ENCODE measurements around the gene YIPF1. TPM values are rescaled to one million over a fixed set of nuclear protein-coding genes. Genes with fewer than 3 reads are reported as not detected.
A peak's percentile ranks its signal among the peaks of the same experiment; 100 is the strongest.
"Not testable (repeated sequence)": the region's sequence is repeated elsewhere in the genome, so short reads cannot be mapped to it uniquely, and the experiment has no call there.

The YIPF1 gene
- total RNA-seq, 1 experiment from 2014 or later, result 32.5 TPM

DNA sequence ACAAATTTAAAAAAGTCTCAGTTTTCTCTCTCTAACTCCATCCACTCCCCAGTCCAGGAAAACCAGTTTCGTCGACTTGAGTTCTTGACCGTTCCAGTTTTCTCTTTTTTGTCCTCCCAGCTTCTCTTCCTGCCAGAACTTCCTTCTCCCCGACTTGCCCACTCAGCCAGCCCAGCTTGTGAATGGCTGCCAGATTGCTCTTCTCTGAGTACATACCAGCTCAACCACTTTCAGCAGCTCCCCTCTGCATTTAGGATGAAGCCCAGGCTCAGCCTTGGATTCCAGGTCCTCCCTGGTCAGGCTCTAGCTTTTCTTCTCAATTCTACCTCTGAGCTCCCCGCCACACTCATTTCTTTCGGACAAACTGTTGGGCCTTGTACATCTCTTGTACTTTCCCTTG, 5.8 kb upstream of the YIPF1 start:
- DNase-seq (ENCODE audit: low read depth), result no peak

DNA sequence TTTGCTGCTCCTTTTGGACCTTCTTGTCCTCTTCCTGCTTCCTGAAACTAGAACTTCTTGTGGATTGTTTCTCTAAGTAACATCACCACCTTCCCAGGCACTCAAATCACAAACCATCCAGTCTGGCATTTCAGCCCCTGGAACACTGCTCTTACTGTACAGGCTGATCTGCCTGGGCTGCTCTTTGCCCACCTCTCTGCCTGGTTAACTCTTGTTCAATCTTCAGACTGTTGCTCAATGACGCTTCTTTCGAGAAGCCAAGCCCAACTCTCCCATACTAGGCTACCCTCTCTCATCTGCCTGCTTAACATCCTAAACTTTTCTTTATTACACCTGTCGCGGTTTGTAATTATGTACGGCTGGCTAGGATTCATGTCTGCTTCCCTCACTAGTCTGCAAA, 5.0 kb upstream of the YIPF1 start:
- no peak for DNase-seq (ENCODE audit: low read depth)

DNA sequence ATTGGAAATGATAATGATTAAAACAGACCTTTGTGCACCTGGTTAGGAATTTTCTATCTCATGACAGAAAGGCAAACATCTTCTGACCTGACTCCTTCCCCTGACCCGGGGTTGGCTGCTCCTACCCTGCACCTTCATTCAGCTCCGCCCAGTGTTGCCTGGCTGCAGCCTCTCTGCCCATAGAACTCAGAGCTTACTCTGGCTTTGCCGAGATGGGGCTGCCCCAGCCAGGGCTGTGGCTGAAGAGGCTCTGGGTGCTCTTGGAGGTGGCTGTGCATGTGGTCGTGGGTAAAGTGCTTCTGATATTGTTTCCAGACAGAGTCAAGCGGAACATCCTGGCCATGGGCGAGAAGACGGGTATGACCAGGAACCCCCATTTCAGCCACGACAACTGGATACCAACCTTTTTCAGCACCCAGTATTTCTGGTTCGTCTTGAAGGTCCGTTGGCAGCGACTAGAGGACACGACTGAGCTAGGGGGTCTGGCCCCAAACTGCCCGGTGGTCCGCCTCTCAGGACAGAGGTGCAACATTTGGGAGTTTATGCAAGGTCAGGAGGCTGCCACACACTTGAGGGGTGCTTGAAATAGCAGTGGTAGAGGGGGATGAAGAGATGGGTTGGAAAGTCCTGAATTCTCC, 4.5 kb upstream of the YIPF1 start, which contains the start of gene DIO1:
DIO1 (plus strand) TSS at position 189 of the 638 bp plus-strand sequence; CDS start at position 213, 24 bp downstream.
- DNase-seq (ENCODE audit: low read depth), result no peak

DNA sequence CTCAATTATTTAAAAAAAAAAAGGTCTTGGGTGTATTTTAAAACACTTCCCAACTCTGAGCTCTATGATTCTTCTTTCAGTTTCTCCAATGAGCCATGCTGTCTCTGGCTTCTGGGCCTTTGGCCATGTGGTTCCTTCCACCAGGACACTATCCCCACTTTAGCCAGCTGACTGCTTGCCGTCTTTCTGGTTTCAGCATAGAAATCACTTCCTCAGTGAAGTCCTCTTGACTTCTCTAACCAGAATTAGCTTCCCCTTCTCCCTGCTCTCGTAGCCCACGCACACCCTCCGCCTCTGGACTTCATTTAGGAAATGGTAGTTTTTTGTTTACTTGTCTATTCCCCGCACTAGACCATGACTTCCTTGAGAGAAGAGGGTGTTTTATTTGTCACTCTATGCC, 3.3 kb upstream of the YIPF1 start:
- DNase-seq (ENCODE audit: low read depth), result no peak

DNA sequence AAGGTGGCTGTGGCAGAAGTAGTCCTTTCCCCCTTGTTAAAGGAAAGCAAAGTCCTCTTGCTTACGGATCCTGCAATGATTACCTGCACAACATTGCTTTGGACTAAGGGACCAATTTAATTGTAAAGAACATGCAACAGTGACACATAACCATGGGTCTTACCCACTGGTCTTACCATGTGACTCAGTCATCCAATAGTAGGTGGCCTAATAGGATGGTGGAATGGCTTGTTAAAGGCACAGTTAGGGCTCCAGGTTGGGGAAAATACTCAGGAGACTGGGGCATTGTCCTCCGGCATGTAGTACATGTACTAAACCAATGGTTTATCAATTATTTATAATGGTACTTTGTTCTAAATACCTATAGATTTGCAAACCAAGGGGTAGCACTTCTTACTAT, 2.1 kb upstream of the YIPF1 start:
- peak; percentile 22 for DNase-seq (ENCODE audit: low read depth)

DNA sequence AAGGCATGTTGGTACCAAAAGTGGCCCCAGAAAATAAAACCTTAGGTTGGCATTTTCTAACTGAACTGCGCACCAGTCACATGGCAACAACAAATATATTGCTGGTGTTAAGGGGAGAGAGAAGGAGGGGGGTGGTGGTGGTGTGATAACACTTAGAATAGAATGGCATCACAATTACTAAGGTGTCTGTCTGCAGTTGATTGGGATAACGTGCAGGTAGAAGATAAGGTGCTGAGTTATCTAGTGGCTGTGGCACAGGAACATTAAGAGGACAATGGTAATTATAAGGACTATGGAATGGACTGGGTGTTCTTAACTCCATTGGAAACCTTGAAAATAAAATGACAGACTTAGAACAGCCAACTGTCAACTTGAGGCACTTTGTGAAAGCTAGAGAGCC, 1.4 kb upstream of the YIPF1 start:
- no peak for DNase-seq (ENCODE audit: low read depth)

DNA sequence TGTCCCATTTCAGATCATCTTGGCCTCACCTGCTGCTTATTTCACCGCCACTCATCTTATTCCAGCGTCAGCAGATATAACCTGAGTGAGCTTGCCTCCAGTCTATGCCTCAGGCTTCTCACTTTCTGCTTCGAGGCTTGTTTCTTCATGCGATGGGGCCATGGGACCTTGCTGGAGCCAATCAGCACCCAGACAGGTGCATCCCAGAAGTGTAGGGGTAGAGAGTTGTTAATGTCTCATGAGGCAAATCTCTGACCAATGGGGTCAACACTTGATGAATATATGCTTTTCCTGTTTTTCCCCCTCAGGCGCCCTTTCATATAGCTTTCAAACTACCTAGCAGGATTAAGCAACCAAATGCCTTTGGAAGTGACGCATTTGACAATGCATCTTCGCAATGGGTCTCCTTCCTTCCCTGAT, 935 bp upstream of the YIPF1 start:
- DNase-seq (ENCODE audit: low read depth), result no peak

DNA sequence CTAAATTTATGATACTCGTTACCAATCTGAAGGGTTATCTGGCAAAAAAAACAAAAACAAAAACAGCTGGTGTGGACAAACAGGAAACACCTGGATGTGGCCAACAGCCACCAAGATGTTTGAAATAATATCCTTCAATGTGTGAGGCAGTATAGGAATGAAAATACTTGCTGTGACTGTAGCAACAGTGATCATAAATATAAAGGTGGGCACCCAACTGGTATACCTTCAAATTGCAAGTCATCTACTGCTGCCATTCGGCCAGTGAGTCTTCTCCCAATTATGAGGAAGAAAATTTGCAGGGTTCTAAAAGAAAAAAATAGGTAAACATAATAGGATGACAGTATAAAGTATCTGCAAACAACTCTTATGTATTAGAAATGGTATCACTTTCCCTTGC, 916 bp downstream of the YIPF1 start:
- no peak for DNase-seq (ENCODE audit: low read depth)

DNA sequence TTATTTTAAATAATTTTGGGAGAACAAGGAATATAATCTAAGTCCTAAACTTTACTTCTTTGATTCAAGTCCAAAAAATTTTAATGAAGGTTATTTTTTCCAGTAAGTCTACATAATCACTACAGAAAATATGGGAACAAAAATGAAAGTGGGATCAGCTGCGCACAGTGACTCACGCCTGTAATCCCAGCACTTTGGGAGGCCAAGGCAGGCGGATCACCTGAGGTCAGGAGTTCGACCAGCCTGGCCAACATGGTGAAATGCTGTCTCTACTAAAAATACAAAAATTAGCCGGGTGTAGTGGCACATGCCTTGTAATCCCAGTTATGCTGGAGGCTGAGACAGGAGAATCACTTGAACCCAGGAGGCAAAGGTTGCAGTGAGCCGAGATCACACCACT, 6.0 kb downstream of the YIPF1 start:
- DNase-seq (ENCODE audit: low read depth), result not testable (repeated sequence)

DNA sequence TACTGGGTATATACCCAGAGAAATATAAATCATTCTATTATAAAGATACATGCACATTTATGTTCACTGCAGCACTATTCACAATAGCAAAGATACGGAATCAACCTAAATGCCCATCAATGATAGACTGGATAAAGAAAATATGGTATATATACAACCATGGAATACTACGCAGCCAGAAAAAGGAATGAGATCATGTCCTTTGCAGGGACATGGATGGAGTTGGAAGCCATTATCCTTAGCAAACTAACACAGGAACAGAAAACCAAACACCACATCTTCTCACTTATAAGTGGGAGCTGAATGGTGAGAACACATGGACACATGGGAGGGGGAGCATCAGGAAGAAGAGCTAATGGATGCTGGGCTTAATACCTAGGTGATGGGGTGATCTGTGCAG, 7.7 kb downstream of the YIPF1 start:
- DNase-seq (ENCODE audit: low read depth), result not testable (repeated sequence)

DNA sequence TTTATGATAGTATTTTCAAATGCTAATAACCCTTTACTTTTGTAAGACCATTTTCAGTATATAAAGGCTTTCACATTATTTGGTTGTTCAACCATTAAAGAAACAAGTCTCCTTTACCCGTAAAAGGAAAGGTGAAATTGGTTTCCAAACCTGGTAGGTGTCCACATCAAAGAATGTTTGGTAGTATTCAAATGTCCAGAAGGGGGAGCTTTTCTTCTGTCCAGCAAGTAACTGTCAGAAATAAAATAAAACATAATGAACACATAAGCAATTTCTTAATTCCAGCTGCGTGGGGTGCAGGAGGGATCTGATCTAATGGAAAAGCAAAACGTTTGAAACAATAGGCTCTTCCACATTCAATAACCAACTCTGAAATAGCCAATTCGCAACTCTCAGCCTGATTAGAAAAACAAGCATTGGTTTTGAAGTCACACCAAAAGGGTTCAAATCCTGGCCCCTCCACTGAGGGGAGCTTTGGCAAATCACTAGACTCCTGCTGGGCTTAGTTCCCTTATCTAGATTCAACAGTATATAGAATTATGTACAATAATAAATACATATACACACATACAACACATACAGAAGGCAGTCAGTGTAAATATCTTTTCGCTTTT, 11.0 kb downstream of the YIPF1 start:
- DNase-seq (ENCODE audit: low read depth), result peak; percentile 55

DNA sequence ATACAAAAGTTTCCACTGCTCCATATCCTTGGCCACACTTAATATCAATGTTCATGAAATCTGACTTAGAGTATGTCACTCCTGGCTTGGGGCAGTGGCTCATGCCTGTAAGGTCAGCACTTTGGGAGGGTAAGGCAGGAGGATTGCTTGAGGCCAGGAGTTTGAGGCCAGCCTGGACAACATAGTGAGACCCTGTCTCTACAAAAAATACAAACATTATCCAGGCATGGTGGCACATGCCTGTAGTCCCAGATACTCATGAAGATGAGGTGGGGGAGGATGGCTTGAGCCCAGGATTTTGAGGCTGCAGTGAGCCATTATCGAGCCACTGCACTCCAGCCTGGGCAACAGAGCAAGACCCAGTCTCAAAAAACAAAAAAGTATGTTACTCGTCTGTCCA, 14.4 kb downstream of the YIPF1 start:
- not testable (repeated sequence) for DNase-seq (ENCODE audit: low read depth)

DNA sequence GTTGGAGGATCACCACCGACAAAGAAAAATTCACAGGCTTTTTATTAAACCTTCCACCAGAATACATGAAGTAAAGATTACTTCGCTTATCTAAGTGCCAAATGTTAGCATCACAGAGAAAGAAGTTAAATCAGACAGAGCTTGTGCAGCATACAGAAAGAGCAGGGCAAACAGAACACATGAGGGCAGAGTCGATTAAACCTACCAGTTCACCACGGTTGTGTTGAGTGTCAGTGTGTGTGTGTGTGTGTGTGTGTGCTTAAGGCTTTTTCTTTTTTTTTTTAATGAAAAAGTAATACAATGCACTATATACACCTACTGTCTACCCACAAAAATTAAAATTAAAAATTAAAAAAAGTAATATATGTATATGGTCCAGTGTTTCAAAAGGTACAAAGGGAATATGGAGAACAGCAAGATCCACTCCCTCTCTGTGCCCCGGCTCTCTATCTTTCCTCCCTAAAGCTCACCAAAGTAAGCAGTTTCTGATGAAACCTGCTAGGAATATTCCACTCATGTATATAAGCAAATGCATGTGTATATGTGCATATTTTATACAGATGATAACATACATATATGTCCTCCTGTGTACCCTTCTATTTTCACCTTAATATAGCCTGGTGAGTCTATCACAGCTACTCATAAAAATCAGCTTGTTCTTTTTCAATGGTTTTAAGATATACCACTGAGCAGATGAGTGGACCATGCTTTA, 17.7 kb downstream of the YIPF1 start:
- DNase-seq (ENCODE audit: low read depth), result no peak

DNA sequence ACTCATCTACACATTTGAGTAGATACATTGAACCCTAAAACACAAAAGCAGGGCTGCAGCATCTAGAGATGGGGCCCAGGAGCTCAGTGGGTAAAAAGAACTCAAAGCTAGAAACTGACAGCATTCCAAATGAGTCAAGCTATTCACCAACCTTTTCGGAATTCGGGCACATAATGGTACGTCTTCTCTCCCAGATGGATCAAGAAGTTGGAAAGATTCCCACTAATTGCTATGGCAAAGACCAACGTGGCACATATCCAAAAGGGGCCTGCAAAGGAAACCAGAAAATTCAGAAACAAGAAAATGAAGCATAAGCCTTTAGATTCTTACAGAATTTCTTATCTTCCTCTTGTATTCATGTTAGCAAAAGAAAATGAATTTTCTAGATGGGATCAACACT, 18.4 kb downstream of the YIPF1 start:
- no peak for DNase-seq (ENCODE audit: low read depth)

DNA sequence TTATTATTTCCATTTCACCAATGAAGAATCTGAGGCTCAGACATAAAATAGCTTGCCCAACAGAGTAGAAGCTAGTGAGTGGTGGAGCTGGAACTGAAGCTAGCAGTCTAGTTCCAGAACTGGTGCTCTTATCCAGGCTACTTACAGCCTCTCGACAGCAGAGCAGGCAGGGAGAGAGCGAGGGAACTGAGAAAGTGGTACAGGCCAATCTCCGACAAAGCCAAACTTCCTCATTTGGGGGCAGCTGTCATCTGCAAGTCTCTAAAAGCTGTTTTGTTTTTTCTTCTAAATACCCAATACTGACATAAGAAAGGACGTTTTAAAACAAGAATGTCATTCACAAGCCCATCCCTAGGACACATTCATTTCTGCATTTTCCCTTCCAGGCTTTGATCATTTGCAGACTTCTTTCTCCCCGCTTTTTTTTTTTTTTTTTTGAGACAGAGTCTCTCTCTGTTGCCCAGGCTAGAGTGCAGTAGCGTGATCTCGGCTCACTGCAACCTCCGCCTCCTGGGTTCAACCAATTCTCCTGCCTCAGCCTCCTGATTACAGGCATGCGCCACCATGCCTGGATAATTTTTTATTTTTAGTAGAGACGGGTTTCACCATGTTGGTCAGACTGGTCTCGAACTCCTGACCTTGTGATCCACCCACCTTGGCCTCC, 20.0 kb downstream of the YIPF1 start:
- no peak for DNase-seq (ENCODE audit: low read depth)

DNA sequence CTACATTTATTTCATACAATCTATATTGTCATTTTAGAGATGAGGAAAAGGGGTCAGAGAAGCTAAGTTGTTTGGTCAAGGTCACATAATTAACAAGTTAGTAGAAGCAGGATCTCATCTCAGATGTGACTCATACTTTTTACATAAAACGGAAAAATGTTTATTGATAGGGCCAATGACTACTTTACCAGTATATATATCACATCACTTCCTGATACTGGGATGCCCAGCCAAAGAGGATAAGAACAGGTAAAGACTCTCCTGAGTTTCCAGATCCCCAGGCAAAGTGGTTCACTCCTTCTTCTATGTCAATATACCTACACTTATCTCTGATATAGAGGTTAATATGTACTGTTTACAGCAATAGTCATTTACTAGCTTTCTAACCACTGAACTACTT, 21.0 kb downstream of the YIPF1 start:
- no peak for DNase-seq (ENCODE audit: low read depth)

DNA sequence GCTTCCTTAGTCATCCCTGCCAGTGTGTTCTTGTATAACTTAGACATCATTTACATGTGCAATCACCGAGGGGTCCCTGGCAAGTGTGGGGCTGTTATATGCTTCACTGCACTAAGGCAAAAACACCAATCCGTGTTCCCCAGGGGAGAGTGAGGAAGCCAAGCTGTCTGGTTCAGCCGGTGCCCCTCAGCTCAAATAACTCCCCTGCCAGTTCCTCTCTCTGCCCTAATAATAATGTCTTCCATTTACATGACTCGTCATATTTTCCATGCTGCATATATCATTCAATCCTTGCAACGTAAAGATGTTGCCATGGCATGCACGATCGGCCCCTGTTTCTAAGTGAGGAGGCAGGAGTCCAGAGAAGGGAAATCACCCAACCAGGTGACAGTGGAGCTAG, 27.1 kb downstream of the YIPF1 start:
- no peak for DNase-seq (ENCODE audit: low read depth)

DNA sequence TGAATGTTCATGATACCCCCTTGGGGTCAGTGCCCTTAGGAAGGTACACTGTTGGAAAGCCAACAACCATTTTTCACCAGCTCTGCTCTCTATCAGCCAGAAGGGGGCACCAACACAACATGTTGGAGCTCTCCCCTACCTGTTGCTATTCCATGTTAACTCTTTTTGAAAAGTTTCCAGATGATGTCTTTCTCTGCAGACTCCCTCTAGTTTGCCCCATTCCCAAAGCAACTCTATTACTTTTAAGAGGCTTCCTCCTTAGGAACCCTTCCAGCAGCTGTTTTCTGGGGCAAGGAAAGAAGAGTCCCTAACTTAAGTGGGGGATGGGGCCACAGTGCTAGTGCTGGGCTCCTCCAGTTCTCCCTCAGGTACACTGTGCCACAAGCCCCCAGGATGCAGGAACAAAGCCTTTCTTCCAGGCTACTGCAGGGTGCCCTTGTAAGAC, 28.6 kb downstream of the YIPF1 start:
- peak; percentile 67 for DNase-seq (ENCODE audit: low read depth)

DNA sequence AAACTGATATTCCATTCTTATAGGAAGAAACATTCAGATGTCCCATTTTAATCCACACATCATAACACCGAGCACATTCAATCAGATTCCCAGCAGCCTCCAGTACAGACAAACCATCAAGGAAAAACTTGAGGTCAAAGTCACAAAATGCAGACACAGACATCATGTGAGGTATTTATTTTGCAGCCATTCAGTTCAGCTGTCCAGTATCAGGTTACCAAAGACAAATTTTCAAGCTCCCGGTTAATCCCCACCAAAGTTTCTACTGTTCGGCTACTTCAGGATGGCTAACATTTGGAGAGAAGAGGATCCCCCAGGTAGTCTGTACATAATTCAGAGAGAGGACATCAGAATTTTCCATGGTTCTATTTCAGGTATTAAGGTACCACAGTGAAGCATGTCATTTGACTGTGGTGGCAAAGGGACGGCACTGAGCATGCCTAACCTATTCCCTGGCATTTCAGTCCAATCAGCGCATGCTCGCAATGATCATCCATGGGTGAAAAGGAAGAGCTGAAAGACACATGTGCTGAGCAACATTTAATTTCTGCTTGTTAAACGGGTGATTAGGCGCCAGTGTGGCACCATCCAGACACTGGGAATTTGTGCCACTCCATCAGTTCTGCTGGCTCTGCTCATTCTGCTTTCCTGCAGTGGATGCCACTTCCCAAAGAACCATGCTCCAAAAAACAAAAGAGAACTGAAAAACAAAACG, 37.9 kb downstream of the YIPF1 start:
- DNase-seq (ENCODE audit: low read depth), result no peak

DNA sequence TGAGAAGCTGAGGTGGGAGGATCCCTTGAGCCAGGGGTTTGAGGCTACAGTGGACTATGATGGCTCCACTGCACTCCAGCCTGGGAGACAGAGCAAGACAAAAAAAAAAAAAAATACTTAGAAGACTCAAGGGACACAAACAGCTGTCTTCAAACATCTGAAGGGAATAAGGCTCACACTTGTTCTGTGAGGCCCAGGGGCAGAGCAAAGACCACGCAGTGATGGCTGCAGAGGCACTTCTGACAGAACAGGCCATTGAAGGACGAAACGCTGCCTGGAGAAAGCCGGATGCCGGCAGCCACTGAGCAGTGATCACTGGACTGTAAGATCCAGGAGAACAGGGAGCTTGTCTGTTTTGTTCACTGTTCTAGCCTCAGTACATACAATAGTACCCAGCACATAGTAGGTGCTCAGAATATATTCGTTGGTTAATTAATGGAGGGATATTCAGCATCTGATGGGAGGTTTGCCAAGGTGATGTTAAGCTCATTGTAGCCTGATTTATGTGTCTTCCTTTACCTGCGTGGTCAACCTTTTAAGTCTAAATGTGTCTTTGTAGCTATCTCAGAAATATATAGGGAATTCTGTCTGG, 39.4 kb downstream of the YIPF1 start:
- DNase-seq (ENCODE audit: low read depth), result no peak

DNA sequence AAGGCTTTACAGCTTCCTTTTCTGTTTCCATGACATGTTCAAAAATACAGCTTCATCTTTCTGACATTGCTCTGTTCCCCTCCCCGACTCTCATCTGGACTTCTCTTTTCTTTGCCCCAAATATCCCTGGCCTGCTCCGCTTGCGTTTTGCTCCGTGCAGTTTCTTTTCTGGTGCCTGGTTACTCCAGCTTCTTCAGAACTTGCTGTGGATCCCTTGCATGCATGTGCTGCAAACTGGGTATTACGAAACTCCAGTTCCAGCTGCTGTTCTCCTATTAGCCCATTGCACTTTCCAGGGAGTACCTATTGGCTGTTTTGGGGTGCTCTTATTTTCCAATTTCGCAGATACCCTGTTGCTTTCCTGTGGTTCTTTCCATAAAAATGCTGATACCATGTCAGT, 41.6 kb downstream of the YIPF1 start:
- no peak for DNase-seq (ENCODE audit: low read depth)

DNA sequence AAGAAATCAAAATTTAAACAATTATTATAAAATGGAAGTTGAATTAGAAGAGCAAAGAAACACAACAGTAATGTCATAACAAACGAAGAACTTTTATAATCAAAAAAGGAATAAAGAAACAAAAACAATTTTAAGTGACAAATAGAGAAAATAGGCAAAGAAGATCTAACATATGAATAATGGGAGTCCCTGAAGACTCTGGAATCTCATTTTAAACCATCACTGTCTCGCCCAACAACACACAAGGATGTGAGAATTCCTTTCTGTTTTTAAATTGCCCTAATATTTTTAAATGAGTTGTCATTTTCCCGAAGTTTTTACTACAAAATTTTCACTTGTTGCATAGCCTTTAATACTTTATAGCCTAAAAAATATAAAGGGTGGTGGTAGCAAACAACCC, 47.2 kb downstream of the YIPF1 start:
- DNase-seq (ENCODE audit: low read depth), result no peak
